ENCODE results near the gene RFT1.
"Not testable (repeated sequence)": the region's sequence is repeated elsewhere in the genome, so short reads cannot be mapped to it uniquely, and the experiment has no call there.

The RFT1 gene

DNA sequence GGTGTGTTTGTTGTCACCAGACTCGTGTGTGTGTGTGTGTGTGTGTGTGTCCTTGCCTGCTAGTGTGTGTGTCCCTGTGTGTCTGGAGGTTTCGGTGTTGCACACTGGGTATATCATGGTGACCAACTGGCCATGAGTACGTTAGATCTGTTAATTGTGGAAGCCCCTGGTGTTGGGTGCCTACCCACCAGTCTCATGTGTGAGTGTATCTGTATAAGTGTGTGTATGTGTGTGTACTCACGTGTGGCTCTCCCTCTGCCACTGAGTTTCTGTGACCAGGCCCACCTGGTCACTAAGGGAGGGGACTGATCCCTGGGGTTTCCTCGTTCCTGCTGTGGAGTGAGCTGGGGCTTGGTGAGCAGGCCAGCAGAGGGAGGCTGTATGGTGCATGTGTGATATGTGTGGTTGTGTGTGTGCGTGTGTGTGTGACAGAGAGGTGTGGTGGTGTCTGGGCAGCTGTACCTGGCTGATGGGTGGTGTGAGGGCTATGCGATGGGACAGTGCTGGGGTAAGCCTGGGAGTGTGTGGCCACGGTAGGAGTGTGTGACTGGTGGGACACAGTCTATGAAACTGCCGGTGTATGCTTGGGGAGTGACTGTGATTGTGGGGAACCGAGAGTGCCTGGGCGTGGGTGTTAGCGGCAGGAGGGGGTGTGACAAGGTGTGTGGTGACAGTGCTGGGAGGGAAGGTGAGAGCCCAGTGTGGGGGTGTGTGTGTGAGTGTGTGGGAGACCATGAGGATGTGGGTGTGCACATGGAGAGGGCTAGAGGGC is 32.6 kb upstream of the RFT1 start:
- DNase-seq = no peak

DNA sequence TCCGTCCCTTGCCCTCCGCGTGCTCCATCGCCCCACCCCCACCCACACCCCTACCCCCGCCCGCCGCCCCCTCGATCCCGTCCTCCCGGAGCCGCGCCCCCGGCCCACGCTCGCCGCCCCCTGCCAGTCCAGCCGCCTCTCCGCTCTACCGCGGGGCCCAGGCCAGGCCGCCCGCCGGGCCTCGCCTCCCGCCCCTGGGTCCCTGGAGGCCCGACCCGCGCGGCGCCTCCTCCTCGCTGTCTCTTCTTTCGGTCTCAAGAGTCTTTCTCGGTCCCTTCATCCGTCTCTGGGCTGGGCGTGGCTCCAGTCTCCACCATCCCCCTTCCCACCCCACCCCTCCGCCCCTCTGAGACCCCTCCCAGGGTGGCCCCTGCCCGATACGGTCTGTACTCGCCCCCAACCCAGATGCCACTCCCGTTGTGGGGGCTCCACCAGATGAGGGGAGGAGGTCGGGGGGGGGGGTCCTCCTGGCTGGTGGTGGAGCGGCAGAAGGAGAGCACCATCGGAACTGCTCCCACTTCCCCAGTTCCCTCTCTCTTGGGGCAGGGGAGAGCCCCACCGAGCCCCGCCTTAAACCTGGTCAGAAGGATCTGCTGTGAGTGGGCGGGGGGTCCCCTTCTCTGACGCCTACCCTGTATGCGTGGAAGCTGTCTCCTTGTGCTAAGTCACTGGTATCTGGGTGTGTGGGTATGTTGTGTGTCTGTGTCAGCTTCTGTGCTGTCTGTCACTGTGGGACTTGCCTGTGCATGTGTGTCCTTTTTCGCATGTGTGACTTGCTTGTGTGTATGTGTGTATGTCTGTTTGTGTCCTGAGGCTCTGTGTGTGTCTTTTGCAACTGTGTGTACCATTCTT is 31.8 kb upstream of the RFT1 start:
- peak; percentile 86 for DNase-seq

GRCh38 chr3:53161450-53161819 is 31.2 kb upstream of the RFT1 start:
- DNase-seq = peak; percentile 81

DNA sequence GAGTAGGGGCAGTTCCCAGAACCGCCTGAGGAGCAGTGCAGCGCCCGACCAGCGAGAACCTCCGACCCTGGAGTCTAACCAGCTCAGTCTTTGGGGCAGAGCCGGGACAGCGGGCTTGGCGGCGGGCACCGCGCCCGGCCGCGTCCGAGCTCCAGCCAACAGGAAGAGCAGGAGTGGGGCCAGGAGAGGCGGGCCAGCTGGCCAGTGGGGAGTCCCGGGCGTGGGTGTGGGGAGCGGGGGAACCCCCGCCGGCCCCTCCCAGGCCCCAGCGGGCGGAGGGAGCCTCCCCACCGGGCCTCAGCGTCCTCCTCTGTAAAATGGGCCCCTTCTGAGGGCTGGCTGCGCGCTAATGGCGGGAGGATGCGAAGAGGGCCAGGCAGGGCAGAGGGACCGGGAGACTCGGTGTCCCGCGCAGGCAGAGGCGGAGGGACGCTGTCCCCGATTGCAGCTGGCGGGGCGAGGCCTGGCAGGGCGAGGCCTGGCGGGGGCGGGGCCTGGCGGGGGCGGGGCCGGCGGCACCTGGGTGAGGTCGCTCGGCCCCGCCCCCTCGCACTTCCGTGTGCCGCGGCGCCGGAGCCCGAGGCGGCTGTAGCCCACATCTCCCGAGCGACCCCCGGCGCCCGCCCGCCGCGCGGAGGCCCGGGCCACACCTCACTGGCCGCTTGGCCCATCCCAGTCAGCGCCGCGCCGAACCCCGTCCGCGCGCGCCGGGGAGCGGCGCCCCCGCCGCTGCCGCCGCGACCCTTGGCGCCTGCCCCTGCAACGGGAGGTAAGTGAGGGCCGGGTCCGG is 30.6 kb upstream of the RFT1 start, which contains the start of gene PRKCD:
Gene PRKCD, plus strand, starts transcription at position 550 of the 790 bp plus-strand sequence. CDS start 17,214 bp downstream, outside the sequence.
- peak; percentile 91 for DNase-seq

GRCh38 chr3:53160061-53160659 is 29.9 kb upstream of the RFT1 start:
- no peak for DNase-seq

- DNase-seq = peak; percentile 35
These were observed 29.2 kb upstream of the RFT1 start for GRCh38 chr3:53159156-53160060.

GRCh38 chr3:53158765-53159155 is 28.5 kb upstream of the RFT1 start:
- DNase-seq = peak; percentile 53

- DNase-seq = no peak
These were observed 27.8 kb upstream of the RFT1 start for GRCh38 chr3:53157974-53158580.

DNA sequence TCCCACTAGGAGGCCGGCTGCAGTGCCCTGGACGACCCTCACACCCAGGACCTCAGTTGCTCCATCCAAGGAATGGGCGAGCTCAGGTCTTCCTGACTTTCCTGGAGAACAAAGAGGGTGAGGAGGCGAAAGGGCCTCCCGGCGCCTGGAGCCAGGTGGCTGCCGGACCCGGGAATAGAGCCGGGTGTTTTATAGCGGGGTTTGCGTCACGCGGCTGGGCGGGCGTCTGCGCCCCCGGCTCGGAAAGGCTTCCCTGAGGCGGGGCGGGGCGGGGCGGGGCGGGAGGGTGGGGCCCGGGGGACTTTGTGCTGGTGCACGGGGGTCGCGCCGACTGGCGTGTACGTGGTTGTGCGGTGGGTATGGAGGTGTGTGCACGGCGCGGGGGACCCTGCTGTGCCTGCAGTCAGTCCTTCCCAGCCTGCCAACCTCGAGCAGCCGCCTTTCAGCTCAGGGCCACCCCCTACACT is 26.2 kb upstream of the RFT1 start:
- DNase-seq = no peak

DNA sequence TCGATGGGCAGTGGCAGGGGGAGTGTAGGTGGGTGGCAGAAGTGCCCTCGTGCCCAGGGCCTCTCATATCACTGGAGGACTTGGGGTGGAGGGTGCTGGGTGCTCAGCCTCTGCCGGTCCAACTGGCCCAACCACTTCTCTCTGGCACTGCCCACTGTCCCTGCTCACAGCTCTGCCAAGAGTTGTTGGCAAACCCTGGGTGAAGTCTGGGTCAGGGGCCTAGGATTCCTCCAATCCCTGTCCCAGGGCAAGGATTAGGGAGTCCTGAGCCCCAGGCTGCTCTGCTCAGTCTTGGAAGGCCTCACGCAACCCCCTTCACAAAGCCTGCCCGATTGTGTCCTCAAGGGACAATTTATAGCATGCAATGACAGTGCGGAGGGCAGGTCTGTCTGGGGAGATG is 25.5 kb upstream of the RFT1 start:
- no peak for DNase-seq

GRCh38 chr3:53154881-53155285 is 24.6 kb upstream of the RFT1 start:
- DNase-seq = no peak

DNA sequence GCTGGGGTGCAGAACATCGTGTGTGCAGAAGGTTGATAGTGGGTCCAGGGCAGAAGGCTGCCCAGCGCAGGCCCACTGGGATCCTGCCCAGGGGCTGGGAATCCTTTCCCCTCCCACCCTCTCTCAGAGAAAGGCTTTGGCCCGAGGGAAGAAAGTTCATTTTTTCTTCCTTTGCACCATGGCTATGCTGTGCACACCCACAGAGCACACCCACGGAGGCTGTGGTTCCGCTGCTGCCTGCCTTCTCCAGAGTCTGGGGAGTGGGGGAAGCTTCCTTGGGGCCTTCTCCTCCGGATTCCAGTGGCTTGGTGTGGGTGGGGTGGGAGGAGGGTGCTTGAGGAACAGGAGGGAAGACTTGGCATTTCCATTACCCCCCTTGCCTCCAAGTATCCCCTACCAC is 23.7 kb upstream of the RFT1 start:
- no peak for DNase-seq

GRCh38 chr3:53153264-53153823 is 23.1 kb upstream of the RFT1 start:
- DNase-seq = no peak

GRCh38 chr3:53151870-53152660 is 21.8 kb upstream of the RFT1 start:
- no peak for DNase-seq

DNA sequence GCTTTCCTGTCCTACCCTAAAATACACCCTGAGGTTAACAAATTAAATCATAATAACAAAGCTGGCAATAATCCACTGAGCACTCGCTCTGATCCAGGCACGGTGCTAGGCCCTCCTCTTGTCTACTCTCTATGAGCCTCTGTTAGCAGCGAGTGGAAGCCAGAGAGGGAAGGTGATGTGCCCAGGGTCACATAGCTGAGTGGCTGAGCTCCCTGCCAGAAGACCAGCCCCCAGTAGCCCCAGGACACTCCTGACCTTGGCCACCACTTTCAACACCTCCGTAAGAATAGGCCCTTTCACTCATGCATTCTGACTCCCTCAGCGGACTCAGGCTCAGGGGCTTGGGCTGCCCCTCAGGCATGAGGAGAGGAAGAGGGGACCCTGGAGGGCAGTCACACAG is 21.2 kb upstream of the RFT1 start:
- no peak for DNase-seq

DNA sequence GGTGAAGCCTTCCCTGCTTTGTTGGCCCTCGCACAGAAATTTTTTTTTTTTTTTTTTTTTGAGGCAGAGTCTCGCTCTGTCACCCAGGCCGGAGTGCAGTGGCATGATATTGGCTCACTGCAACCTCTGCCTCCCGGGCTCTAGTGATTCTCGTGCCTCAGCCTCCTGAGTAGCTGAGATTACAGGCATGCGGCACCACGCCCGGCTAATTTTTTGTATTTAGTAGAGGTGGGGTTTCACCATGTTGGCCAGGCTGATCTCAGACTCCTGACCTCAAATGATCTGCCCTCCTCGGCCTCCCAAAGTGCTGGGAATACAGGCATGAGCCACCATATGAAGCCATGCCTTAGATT is 20.8 kb upstream of the RFT1 start:
- DNase-seq = not testable (repeated sequence)

- DNase-seq = no peak
These were observed 20.2 kb upstream of the RFT1 start for GRCh38 chr3:53150247-53151085.

DNA sequence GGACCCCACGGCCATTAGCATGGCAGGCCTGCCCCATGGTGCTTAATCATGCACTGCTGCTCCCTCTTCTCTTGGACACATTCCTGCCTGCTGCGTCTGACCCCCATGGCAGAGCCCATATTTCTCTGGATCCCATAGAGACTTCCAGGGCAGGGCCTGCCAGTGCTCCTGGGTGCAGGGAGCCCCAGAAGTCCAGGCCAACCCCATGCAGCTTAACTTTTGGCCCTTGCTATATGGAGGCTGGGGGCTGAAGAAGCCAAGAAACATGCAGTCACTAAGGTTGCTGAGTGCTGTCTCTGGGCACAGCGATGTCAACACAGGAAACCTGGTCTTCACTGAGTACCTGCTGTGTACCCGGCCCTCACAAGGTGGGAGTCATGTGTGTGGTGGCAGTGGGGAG is 19.5 kb upstream of the RFT1 start:
- no peak for DNase-seq

Data from suppressor macrophage treated with lipopolysaccharide for 4 hours (primary cell).